ENCODE results near the gene SAFB.

SAFB gene

GRCh38 chr19:5671600-5671999 is 48.7 kb downstream of the SAFB start:
- DNase-seq: no peak

DNA sequence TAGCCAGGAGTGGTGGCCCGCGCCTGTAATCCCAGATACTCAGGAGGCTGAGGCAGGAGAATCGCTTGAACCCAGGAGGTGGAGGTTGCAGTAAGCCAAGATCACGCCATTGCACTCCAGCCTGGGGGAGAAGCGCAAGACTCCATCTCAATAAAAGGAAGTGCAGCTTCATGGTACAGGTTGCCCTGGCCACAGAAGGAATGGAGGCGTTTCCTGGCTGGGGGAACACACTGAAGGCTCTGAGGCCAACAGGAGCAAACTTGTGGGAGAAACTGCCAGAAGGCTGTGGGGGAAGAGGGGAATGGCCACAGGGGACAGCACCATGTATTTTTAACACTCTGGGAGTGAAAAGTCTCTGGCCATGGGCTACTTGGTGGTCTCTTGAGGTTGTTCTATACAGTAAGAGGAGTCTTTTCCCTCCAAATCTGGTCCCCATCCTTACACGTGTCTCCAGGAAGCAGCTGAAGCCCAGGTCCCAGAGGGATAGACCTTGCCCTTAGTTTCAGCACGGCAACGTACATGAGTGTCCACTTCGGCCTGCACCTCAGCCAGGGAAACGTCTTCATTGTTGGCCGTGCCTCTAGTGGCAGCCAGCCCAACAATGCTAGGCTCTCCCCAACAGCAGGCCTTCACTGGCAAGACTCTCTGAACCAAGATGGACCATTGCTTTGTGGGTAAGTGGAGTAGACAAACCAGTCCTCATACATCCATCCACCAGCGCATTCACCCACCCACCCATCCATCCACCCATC is 50.0 kb downstream of the SAFB start:
- DNase-seq: no peak

- DNase-seq: no peak
Observed at GRCh38 chr19:5673752-5674151, 50.9 kb downstream of the SAFB start.

DNA sequence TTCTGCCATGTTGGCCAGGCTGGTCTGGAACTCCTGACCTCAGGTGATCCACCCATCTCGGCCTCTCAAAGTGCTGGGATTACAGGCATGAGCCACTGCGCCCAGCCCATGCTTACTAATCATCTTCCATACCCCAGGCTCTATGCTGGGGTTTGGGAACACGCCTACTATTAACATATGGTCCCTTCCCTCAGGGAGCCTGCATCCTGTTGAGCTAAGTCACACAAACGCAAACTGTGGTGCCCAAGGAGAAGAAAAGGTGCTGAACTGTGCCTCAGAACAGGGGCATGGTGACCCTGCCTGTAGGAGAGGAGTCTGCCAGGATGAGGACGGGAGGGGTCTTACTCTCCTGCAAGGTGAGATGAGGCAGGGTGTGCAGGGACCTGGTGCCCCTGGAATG is 51.8 kb downstream of the SAFB start:
- DNase-seq: no peak

DNA sequence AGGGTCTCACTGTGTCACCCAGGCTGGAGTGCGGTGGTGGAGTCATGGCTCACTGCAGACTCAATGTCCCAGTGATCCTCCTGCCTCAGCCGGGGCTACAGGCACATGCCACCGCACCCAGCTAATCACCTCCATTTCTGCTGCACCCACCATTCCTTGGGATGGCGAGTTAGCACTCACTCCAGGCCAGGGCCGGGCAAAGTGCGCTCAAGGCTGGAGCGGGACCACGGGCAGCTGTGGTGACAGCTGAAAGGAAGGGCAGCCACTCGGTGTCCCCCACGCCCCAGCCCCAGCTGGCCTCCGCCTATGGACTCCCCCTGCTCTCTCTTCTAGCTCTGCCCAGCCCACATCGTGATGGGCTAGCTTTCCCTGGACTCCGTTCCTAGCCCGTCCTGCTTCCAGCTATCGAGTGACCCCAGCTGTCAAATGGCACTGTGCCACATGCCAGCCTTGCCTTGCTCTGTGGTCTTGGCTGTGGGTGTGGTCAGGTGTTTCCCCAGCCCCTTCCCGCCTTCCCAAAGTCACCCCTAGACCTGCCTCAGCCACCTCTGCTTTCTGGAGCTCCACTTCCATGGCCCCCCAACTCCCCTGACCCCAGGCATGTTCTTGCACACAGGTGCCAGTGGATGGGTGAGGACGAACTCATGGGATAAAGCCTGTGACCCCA is 53.4 kb downstream of the SAFB start:
- no peak for DNase-seq

GRCh38 chr19:5676772-5677105 is 53.9 kb downstream of the SAFB start:
- DNase-seq: no peak

DNA sequence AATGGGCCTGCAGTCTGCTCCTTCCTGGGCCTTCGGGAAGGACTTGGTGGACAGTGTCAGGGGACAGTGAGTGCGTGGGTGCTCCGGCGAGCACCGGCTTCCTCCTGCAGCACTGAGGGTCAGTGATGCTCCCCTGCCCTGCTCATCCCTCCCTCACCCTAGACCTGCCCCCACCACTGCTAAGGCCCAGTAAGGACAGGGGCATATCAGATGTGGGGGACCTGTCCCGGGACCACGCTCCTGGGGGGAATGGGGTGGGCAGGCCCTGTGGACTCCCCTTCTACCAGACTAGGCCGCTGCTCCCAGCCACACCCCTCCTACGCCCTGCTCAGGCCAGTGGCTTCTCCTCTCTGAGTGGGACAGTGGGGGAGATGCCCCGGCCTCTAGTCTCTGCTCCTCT is 54.3 kb downstream of the SAFB start:
- no peak for DNase-seq

GRCh38 chr19:5677580-5677979 is 54.7 kb downstream of the SAFB start:
- DNase-seq: no peak

DNA sequence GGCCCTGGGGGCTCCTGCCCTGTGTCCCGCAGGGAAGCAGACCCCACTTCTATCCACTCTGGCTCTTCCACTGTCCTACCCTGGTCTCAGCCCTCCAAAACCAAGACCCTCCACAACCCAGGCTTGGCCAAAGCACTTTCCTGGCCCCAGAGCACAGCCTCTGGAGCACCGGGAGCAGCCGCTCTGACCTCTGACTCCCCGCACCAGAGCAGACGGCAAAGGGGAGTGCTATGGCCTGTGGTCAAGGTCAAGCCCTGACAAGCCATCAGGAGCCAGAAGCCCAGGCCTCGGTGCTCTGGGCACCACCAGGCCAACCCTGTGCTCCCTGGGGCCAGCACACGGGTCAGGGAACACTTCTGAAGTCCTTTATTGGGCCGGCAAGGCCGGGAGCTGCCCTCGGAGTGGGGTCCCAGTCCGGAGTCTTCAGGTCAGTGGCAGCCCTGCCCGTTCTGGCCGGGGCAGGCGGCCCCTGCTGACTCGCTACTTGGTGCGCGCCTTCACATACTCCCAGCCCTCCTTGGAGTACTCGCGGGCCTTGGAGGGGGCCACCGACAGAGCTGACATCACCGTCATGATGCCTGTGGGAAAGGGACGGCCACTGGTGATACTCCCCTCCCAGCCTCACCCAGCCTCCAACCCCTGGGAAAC is 55.3 kb downstream of the SAFB start:
- no peak for DNase-seq

- DNase-seq: no peak
Observed at GRCh38 chr19:5679289-5680083, 56.6 kb downstream of the SAFB start.

- peak; percentile 77 for DNase-seq
Observed at GRCh38 chr19:5680084-5680436, 57.2 kb downstream of the SAFB start.

DNA sequence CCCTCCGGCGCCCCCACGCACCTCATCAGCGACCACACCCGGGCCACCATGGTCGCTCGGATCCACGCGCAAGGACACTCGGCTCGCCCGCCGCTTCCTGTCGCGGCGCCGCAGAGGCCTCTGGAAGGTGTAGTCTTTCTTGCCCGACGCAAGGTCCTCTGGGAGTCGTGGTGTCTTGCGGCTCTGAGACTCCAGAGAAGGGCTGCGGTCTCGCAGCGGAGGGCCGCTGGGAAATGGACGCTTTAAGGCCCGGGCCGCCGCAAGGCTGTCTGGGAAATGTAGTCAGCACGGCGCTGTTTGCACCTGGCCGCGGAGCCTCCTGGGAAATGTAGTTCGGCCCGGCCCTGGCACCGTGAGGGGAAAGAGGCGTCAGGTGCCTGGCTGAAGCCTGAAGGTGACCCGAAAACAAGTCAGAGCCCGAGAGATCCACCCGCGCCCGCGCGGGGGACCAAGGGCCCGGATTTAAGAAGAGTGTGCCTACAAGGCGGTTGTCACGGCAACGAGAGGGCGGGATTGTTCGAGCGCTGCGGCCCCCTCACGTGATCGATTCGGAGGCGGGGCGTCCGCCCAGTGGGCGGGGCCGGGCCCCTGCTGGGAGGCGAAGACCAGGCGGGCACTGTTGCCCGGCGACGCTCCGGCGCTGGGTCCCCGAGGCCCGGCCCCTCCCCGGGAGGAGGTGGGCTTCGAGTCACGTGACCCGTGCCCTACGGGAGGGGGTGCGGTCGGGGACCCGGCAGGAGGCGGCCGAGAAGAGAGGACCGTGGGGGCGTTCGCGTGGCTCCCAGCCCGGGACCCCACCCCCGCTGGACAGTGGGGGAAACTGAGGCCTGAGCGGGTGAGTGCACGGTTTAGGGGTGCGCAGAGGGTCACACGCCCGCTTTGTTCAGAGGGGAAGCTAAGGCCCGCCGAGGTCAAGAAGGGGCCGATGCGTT is 57.8 kb downstream of the SAFB start, which contains the start of the genes HSD11B1L and MICOS13:
HSD11B1L (plus strand) TSS at position 591 of the 932 bp plus-strand sequence. CDS start 3,806 bp downstream, outside the sequence.
MICOS13 (minus strand) TSS at position 80 of the 932 bp plus-strand sequence; CDS start at position 50, 30 bp downstream.
- DNase-seq: peak; percentile 98

- DNase-seq: no peak
Observed at GRCh38 chr19:5681391-5682106, 58.7 kb downstream of the SAFB start.

DNA sequence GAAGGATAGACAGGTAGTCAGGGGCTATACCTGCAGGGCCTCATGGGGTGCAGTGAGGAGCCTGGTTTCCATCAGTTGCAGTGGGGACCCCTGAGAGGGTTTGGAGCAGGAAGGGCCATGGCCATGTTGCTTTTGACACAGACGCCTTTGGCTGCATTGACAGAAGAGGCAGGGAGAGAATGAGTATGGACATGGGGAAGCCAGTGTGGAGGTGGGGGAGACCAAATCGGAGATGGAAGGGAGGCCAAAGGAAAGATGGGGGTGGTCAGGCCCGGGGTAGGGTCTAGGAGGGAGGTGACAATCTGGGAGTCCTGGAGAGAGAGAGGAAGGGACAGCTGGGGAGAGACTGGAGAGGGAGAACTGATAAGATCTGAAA is 59.2 kb downstream of the SAFB start:
- DNase-seq: no peak

DNA sequence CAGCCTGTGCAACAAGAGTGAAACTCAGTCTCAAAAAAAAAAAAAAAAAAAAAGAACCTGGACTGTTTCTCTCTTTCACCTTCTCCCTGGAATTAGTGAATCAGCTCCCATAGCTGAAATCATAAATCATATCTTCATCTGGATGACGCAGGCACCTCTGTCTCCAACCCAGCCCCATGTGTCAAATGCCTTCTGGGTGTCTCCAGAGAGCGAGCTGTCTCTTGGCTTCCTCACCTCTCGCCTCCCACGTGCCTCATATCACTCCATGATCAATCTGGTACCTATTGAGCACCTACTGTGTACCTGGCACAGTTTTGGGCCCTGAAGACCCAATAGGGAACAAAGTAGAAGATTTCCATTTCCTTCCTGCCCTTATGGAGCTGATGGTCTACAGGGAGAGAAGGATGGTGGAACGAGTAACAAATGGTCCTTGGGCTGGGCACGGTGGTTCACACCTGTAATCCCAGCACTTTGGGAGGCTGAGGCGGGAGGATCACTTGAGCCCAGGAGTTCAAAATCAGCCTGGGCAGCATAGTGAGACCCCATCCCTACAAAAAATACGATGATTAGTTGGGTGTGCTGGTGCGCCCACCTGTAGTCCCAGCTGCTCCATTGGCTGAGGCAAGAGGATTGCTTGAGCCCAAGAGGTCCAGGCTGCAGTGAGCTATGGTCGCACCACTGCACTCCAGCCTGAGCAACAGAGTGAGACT is 60.4 kb downstream of the SAFB start:
- DNase-seq: no peak

DNA sequence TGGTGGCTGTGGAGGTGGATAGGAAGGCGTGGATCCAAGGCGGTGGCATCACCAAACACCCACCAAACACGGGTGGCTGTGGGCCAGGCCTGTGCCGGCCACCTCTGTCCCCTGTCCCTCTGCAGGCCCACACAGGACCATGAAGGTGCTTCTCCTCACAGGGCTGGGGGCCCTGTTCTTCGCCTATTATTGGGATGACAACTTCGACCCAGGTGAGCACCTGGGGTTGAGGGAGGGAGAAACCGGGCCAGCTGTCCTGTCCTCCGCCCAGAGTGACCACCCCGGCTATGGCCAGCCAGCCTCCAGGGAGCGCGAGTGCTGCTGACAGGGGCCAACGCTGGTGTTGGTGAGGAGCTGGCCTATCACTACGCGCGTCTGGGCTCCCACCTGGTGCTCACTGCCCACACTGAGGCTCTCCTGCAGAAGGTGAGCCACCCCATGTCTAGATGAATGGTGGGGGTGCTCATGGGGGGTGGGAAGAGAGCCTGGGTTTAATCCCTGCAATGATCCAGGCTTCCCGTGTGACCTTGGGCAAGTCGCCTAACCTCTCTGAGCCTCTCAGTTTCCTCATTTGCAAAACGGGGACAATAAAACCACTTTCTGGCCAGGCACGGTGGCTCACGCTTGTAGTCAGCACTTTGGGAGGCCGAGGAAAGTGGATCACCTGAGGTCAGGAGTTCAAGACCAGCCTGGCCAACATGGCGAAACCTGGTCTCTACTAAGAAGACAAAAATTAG is 62.0 kb downstream of the SAFB start:
- DNase-seq: no peak

DNA sequence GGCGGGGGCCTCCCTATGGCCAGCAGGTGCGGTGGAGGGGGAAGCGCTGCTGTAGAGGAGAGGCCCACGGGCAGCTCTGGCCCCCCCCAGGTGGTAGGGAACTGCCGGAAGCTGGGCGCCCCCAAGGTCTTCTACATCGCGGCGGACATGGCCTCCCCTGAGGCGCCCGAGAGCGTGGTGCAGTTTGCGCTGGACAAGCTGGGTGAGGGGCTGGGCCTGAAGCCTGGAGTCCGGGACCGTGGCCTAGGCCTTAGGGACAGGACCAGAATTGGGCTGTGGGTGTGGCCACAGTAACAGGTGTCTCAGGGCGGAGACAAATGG is 63.4 kb downstream of the SAFB start:
- DNase-seq: no peak

DNA sequence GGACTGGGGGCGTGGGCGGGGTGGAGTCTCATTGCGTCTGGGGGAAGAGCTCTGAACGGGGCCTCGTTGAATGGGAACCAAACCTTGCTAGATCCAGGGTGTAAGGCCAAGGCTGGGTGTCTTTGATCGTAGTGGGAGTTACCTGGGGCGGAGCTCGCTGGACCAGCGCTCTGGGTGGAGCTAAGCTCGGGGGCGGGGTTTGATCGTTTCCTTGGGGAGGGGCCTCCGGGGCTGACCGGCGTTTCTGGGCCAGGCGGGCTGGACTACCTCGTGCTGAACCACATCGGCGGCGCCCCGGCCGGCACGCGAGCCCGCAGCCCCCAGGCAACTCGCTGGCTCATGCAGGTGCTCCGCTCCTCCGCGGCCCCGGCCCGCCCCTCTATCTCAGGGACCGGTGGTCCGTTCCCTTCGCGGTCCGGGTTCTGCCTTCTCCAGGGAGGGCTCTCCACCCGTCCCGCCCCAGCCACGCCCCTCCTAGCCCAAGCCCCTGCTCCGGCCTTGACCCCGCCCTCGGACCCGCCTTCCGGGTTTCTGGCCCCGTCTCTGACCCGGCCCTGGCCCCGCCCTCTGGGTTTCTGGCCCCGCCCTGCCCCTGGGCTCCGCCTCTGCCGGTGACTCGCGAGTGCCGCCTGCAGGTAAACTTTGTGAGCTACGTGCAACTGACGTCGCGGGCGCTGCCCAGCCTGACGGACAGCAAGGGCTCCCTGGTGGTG is 63.9 kb downstream of the SAFB start:
- no peak for DNase-seq

GRCh38 chr19:5687360-5688198 is 64.7 kb downstream of the SAFB start:
- no peak for DNase-seq
